GM21447 (cell line): ENCODE data around the gene SLC7A5.
"Not testable (repeated sequence)": the region's sequence is repeated elsewhere in the genome, so short reads cannot be mapped to it uniquely, and the experiment has no call there.

Experiments
- ATAC-seq: cut with Tn5 transposase; IDR thresholded peaks from one replicate; pipeline ENCODE4 v1.9.1; 2021; ENCODE audit not compliant: unreplicated experiment

The SLC7A5 gene

DNA sequence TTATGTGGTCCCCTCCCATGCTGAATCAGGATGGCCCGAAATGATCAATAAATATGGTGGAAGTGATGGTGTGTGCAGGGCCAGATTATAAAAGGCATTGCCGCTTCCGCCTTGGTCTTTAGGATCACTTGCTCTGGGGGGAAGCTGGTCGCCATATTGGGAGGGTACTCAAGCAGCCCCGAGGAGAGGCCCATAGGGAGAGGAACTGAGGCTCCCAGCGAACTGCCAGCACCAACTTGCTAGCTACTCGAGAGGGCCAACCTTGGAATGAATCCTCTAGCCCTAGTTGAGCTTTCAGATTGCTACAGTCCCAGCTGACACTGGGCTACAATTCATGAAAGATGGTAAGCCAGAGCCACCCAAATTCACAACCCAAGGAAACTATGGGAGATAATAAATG lies 19.0 kb upstream of the SLC7A5 start:
- ATAC-seq, result not testable (repeated sequence)

DNA sequence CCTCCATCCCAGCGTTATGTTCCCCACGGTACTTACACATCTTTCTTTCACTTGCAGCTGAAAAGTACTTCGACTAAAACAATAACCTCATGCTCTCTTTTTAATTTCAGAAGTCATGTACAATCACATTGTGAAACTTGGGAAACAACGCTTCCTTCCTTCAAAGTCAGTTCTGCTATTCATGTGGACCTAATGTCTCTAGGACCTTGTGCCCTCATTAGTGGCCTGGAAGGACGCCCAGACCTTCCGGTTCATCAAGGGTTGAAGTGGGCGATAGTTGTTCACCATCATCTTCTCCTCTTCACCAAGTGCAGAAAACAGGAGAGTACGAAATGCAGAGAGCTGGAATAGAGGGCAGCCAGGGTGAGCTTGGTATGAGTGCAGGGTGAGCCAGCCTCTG lies 18.6 kb upstream of the SLC7A5 start:
- not testable (repeated sequence) for ATAC-seq

DNA sequence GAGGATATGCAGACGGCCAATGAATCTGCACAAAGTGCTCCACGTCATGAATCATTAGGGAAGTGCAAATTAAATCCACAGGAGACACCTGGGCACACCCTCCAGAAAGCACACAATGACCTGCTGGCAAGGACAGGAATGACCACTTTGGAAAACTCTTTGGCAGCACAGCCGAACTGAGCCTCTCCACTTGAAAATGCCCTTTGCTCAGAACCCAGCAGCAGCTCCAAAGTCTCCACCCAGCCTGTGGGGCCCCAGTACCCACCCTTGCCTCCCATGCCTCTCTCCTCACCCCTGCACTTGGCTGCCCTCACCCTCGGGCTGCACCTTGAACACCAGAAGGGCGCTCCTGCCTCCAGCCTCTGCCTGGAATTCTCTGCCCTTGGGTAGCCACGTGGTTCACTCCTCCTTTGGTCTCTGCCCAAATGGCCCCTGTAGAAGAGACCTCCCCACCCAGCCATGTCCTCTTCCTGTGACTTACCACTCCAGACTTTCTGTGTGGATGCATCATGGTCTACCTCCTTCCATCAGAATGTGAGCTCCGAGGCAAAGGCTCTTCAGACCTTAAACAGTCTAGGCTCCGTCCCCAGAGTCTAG lies 16.2 kb upstream of the SLC7A5 start:
- not testable (repeated sequence) for ATAC-seq

DNA sequence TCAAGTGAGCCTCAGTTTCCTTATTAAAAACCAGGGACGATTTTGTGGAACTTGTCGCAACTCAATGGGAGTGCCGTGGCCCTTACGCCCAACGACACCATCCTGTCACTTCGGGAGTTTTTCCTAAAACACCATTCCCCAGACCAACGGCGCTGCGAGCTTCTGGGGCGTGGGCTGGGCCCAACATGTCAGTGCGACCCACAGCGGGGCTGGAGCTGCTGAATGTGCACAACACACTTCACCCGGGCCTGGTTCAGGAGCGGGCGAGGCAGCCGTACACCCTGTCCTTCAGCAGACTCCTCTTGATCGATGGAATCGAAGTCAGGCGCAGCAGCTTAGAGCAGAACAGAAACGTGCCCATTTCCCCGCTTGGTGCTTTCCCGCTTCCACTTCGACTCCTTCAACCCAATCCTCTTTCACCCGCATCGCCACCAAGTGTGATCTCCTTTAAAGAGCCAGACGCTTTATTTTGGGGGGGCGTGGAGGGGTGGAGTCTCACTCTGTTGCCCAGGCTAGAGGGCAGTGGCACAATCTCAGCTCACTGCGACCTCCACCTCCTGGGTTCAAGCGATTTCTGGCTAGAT lies 13.2 kb upstream of the SLC7A5 start:
- no peak for ATAC-seq

DNA sequence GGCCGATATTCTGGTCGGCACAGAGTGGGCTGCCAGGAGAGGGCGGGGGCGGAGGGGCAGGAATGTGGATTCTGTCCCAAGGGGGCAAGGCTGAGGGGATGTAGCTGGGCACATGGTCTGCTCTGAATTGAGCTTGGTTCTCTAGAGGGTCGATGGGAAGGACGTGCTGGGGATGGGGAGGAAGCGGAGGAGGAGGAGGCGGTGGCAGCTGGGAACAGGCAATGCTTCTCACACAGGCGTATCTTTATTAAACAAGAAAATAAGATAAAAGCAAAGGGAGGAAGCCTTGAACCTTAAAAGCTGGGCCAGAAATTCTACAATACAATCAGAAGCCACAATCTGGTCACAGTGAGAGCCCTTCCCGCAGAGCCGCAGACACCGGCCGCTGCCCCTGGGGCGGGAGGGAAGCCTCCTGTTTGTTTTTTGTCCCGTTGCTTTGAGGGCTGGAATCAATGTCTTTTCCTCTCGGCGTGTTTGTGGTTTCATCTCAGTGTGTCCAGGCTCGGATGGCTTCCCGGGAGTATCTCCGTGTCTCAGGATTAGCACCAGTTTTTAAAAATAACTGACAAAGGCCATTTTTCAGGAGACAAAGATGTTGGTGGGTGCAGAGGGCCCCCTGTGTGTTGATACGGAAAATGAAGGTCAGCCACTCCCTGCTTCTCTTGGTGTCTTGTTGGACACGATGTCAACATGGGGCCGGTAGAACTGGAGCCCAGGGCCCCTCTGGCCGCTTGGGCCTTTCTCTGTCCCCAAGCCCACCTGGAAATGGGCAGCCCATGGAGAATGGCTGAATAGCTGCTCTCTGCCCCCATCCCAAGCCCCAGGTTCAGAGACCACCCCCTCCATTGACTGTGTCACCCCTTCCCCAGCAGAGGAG lies 12.3 kb upstream of the SLC7A5 start:
- no peak for ATAC-seq

DNA sequence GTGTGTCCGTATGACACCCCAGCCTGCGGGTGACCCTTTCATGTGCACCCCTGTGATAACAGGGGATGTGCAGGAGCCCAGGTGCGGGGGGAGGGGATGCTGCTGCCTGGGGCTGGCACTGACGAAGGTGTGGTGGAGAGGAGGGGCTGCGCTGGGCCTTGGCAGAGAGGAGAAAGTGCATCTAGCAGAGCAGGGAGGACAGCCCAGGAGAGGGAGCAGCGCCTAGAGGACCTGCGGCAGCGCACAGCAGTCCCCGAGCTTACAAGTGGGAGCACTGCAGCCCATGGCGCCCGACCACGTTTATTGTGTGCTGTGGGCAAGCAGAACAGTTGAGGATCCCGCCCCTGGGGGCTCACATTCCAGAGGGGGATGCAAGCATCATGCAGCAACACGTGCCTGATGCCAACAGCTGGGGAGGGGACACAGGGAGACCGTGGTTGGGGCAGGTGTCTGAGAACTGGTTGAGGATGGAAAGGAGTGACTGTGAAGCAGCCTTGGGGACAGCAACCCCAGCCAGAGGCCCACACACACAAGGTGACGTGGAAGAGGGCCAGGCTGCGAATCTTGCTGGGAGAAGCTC lies 10.9 kb upstream of the SLC7A5 start:
- no peak for ATAC-seq

DNA sequence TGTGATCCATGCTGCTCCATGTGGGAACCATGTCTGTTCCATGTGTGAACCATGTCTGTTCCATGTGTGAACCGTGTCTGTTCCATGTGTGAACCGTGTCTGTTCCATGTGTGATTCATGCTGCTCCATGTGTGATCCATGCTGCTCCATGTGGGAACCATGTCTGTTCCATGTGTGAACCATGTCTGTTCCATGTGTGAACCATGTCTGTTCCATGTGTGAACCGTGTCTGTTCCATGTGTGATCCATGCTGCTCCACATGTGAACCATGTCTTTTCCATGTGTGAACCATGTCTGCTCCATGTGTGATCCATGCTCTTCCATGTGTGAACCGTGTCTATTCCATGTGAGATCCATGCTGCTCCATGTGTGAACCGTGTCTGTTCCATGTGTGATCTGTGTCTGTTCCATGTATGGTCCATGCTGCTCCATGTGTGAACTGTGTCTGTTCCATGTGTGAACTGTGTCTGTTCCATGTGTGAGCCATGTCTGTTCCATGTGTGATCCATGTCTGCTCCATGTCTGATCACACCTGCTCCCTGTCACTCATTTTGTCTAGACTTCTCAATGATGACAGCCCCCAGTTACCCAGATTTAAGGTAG lies 10.2 kb upstream of the SLC7A5 start:
- ATAC-seq, result not testable (repeated sequence)

DNA sequence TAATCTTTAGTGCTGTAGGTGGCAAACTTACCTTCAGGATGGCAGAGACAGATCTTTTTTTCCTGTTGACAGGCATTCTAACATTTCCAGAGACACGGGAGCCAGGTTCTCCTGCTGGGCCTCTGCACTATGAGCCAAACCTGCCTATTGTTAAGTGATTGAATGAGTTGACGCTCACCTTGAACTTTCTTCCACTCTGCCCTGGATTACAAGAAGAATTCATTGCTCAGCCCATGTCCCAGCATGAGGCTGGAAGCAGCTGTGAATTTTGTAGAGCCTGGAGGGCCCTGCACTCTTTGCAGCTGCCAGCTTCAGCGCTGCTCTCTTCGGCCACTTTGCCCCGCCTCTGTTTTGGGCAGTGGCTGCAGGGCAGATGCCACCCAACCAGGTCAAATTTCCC lies 9.4 kb upstream of the SLC7A5 start:
- no peak for ATAC-seq

DNA sequence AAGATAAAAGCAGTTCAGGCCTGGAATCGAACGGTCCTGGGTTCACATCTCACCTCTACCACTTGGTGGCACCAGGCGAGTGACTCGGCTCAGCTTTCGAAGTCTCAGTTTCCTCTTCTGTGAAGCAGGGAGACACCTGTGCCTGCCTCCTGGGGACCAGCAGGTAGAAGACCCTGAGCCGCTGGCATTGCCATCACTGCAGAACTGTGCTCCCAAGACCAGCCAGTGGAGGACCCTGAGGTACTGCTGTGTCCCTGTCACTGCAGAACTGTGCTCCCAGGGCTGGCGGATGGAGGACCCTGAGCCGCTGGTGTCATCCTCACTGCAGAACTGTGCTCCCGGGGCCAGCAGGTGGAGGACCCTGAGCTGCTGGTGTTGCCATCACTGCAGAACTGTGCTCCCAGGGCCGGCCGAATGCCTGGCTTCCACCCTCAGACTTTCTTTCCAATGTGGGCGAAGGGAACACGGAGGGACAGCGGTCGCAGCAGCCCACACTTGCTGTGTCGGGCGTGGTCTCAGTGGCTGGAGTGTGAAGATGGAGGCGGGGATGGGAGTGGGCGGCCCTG lies 8.7 kb upstream of the SLC7A5 start:
- ATAC-seq, result no peak

DNA sequence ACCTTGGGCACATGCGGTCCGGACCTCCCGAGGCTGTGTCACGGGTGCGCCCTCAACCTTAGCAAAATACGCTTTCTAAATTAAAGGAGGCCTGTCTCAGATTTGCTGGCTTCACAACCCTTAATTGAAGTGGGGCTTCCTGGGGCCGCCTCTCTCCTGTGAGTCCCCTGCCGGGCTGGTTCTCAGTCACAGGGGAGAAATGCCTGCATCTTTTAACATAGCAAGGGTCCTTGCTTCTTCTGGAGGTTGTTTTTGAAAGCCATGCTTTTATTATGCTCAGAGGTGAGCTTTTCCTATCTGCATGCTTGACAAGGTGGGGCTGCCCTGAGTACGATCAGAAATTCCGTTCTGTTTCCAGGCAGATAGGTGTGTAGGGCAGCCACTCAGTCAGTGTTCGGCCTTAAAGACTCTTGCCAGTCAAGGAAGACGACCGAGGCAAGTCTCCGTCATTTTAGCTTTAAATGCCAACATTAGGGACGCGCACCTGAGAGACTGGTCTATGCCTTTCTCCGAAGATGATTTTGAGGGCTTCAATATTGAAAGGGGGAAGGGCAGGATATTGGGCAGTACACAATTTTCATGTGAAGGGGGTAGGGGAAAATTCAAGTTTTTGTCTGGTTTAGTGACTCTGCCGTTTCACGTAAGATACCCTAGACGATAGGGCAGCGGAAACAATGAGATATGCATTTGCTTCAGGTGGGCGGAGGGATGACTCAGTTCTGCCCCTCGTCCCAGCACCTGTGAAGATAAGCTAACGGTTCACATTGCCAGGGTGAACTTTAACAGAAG lies 5.5 kb upstream of the SLC7A5 start:
- ATAC-seq, result no peak

DNA sequence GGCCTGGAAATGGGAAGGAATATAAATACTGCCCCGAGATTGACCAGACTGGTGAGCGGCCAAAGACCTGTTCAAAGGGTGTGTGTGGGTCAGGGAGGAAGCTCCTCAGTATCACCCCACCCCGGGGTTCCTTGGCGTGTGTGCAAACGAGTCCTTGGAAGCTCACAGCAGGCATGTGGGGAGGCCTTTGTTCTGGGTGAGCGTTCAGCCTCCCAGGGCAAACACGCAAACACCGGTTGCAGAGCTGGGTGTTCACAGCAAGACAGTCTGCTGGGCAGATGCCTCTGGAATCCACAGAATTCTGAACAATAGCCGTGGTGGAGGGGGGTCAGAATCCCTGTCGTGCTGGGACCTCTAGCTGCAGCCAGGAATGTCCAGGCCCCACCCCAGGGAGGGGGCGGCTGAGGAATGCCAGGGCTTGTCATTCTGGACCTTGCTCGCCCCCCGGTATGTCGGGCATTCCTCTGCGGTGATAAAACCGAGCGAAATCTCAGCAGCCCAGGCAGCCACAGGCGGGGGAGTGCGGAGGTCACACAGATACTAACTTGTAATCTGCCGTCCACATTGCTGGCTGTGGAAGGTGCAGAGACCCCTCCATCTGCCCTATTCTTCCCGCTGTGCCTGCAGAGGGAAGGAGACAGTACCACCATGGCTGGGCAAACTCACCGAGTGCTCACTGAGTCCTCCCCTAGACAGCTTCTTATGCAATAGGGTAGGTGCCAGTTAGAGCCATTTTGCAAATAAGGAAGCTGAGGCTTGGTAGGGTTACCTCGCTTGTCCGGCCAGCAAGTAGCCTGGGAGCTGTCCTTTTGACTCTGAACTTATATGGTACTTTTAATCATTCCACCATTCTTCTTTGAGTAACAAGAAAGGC lies 1.3 kb upstream of the SLC7A5 start:
- ATAC-seq, result not testable (repeated sequence)

DNA sequence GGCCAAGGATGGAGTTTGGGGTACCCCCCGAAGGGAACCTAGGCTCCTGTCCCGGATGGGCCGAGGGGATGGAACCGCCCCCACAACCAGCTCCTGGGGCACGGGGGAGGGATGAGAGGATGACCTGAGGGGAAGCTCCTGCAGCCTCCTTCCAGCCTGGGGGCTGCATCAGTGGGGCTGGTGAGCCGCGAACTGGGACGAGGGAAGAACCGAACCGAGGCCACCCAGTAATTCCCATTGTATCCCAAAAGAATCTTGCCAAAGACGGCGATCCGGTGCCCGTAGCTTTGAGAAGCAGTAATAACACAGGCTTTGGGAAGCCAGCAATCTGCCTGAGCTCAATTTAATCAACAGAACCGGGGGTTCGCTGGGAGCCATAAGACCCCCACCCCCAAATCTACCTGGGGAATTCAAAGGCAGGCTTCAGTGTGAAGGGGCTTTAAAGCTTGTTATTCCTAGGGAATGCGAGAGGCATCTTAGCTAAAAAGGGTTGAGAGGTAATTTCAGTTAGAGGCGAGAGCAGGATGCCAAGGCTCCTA lies 641 bp upstream of the SLC7A5 start:
- not testable (repeated sequence) for ATAC-seq

DNA sequence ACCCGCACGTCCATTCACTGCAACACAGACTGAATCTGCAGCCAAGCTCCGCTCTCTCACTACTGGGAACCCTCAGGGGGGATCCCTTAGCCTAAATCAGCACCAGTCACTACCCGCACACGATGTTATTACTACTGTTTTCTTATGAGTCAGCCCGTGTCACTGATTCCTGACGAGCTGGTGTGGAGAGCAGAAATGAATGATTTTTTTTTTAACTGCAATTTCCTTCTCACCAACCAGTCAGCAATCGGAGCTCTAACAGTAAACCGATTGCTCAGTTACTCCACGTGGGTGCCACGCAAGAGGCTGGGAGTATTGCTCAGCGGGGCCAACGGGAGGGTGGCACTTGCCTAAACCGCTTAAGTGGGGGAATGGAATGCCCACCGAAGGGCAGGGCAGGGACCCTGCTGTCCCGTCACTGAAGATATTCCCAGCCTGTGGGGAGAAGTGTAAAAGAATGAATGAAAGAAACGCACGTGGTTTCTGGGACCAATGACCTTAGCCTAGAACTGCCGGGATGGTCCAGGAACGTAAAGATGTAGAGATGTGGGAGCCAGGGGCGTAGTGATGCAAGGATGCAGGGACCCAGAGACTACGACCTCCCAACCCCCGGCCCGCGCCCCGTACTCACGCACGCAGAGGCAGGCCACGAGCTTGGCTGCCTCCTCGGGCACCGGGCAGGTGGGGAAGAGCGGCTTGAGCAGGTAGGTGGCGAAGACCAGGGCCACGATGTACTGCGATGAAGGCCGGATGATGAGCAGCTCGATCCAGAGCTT lies 865 bp downstream of the SLC7A5 start:
- ATAC-seq, result peak; percentile 37

DNA sequence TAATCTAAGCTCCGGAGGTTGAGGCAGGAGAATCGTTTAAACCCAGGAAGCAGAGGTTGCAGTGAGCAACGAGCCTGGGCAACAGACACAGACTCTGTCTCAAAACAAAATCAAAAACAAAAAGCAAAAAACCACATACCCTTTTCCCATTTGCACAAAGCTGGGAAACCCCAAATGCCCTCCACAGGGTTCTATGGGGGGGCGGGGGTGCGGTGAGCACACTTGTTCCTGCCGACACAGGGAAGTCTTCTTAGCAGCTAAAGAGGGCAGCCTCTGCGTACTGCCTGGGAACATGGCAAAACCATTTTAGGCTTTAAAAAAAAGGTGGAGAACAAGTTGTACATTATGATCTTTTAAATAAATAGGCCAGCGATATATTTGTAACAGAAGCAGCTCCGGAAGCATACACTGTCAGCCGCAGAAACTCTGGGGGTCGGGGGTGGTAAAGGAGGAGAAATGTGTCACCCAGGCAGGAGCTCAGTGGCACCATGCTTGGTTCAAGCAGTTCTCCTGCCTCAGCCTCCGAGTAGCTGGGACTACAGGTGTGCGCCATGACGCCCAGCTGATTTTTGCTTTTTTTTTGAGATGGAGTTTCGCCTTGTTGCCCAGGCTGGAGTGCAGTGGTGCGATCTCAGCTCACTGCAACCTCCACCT lies 3.3 kb downstream of the SLC7A5 start:
- ATAC-seq, result not testable (repeated sequence)

DNA sequence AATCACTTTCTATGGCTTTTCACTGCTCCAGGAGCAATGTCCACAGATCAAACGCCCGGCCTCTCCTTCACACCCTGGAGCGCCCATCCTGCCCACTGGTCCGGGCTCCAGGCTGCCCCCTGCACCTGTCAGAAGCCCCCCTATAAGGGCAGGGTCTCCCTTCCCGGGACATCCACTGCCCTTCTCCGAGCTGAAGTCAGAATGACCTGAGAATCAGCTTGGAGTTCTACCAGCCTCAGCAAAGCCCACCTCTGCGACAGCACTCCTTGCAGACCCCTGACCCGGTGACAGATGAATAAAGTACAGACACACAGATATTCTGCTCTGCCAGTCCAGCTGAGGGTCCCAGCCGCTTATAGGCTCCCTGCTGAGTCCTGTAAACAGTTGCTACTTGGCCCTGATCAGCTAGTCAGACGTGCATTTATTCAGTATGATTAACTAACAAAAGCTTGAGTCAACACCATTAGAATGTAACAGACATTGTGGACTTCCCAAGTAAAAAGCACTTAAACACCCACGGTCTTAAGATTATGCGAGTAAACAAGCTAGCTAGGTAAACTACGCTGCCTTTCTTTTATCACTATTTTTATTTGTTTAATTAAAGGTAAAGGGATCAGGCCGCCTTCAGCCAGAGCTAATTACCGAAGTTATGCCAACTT lies 4.8 kb downstream of the SLC7A5 start:
- ATAC-seq, result no peak

DNA sequence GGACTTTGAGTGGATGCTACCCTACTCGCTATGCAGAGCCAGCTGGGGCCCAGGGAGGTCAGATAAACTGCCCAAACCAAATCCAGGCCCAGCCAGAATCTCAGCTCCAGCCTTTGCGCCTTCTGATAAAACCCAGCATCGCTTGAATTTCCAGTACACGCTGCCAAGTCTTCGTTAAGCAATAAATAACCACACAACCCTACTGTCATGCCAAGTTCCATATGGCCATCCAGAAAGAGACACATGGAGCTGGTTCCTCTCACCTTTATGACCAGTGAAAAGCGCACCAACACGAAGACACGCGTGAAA lies 6.0 kb downstream of the SLC7A5 start:
- ATAC-seq, result not testable (repeated sequence)

DNA sequence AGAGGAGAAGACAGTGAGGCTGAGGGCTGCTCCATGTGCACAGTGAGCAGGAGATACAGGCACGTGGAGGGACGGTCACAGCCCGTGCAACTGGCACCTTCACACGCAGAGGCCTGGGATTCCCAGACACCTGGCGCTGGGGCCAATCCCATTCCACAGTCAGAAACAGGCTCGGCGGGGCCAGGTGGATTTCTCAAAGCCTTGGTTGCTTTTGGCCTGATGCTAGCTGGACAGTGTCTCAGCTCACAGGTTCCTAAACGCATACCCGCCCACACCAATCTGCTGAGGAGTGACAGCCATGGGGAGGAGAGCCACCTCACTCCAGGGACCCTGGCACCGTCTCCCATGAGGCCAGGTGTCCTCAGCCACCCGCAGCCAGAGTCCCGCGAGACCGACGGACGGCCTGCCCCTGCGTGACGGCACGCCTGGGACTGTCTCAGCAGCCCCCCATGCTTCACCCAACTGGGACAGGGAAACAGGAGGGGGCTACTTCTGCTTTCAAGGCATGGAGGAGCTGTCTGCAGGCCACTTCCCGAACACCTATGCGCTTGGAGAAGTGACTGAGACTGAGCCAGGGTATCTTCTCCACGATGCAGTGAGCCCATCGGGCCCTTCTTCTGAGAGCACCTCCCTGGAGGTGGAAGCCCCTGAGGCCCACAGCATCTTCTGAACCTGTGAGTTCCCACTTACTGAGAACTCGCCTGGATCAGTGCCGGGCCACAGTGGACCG lies 6.5 kb downstream of the SLC7A5 start:
- ATAC-seq, result not testable (repeated sequence)
